ENCODE measurements around the gene DLG5.

DNA sequence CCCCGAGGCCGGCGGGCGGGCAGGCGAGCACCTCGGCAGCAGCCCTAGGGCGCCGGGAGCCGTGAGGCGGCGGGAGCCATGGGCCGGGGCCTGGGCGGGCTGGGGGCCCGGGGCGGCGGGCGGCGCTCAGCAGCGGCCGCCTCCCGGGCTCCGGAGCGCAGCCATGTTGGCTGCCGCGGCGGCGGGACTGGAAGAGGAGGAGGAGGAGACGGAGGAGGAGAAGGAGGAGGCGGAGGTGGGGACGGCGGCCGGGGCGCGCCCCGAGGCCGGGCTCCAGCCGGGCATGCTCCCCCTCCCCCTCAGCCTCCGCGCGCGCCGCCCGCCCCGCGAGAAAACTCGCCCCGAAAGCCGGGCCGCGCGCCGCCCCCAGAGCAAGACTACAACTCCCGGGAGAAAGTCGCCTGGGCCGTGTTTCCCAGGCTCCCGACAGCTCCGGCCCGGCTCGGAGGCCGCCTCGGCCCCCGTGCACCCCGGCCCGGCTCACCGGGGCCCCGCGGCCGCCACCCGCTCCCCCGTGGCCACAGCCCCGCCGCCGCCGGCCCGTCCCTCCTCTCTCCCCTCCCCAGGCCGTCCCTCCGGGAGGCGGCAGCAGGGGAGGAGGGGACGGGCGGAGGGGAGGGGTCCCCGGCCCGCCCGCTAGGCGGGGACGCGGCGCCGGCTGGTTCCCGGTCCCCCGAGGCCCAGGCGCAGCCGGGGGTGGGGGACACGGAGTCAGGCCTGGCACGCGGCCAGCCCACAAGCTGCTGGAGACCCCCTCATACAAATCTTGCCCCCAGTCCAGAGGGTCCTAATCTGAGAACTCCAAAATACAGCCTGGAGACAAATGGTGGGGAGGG lies at the start of gene DLG5:
- no peak for TF ChIP-seq EZH2 (IDR thresholded peaks at IDR 0.05; ENCODE audit: low read depth)
- TF ChIP-seq, protein P1, sequence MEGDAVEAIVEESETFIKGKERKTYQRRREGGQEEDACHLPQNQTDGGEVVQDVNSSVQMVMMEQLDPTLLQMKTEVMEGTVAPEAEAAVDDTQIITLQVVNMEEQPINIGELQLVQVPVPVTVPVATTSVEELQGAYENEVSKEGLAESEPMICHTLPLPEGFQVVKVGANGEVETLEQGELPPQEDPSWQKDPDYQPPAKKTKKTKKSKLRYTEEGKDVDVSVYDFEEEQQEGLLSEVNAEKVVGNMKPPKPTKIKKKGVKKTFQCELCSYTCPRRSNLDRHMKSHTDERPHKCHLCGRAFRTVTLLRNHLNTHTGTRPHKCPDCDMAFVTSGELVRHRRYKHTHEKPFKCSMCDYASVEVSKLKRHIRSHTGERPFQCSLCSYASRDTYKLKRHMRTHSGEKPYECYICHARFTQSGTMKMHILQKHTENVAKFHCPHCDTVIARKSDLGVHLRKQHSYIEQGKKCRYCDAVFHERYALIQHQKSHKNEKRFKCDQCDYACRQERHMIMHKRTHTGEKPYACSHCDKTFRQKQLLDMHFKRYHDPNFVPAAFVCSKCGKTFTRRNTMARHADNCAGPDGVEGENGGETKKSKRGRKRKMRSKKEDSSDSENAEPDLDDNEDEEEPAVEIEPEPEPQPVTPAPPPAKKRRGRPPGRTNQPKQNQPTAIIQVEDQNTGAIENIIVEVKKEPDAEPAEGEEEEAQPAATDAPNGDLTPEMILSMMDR (conservative IDR thresholded peaks at IDR 0.05): no peak

Measured in PC-9 (cell line).